Right lobe of liver (tissue), 4 donors: ENCODE results near the gene ASL.

Experiments used
- CTCF ChIP-seq, 4 donors: fragments of 200-600 bp in 3 of 4; fragments of 450-650 bp in 1 of 4; IDR thresholded peaks; one replicate each; pipeline versions ENCODE4 v1.5.1 to v1.8.0; 2016 to 2022; ENCODE audit warnings: antibody characterized with exemption in 4 of 4, mild to moderate bottlenecking in 2 of 4
- POLR2A ChIP-seq: fragments of 450-650 bp; IDR thresholded peaks from one replicate; pipeline ENCODE4 v1.6.1; 2017; ENCODE audit warnings: antibody characterized with exemption, mild to moderate bottlenecking
- donor health status: DM: no; HTN: no; CAD: no.
- donor health status: DM: no; HTN: no; CAD: no.
- donor health status: DM: no; HTN: yes; CAD: no.

- TF ChIP-seq POLR2A (peak; percentile 27), CTCF (IDR thresholded peaks at IDR 0.05) (no peak)
Observed at GRCh38 chr7:66036788-66037187, 38.8 kb upstream of the ASL start.
